IgD-negative memory B cell (primary cell): ENCODE data around the gene NRN1L. TPM values are rescaled to one million over a fixed set of nuclear protein-coding genes. Genes with fewer than 3 reads are reported as not detected.

ENCODE experiments used
- H3K27ac Mint-ChIP-seq, 3 donors: one replicate each; pipeline ENCODE4 v1.8.0; 2020 to 2022; ENCODE audit warnings: mild to moderate bottlenecking in 3 of 3, mixed read lengths in 3 of 3, moderate library complexity in 1 of 3
- H3K27me3 Mint-ChIP-seq: one replicate; pipeline ENCODE4 v1.8.0; 2021; ENCODE audit warnings: mixed read lengths
- H3K36me3 Mint-ChIP-seq: one replicate; pipeline ENCODE4 v1.8.0; 2020; ENCODE audit warnings: mild to moderate bottlenecking, mixed read lengths
- H3K4me1 Mint-ChIP-seq, 3 donors: one replicate each; pipeline ENCODE4 v1.8.0; 2020 to 2022; ENCODE audit warnings: mixed read lengths in 3 of 3, mild to moderate bottlenecking in 1 of 3
- H3K4me3 Mint-ChIP-seq, 4 donors: one replicate each; pipeline ENCODE4 v1.8.0; 2020 to 2022; ENCODE audit warnings: mild to moderate bottlenecking in 4 of 4, mixed read lengths in 4 of 4, moderate library complexity in 3 of 4
- H3K9me3 Mint-ChIP-seq, 3 donors: one replicate each; pipeline ENCODE4 v1.8.0; 2020 to 2021; ENCODE audit warnings: mixed read lengths in 3 of 3, mild to moderate bottlenecking in 1 of 3
- polyA plus RNA-seq: library from polyadenylated mRNA; unstranded; fragments of 300-500 nt; fragmentation: Illumina TruSeq; gene quantifications from one replicate; pipeline ENCODE4 v1.2.3, GENCODE V29; 2021

Gene NRN1L
- polyA plus RNA-seq, 1 donor from 2014 or later = 0.95 TPM

DNA sequence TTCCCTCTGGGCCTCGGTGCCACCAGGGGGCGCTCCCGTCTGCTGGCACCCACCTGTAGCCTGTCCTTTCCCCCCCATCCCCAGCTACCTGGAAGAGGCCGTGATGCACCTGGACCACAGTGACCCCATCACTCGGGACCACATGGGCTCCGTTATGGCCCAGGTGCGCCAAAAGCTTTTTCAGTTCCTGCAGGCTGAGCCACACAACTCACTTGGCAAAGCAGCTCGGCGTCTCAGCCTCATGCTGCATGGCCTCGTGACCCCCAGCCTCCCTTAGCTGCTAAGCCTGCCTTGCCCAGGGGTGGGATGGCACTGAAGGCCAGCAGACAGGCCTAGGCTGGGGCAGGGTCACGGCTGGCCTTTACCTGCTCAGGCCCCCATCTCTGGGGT is 818 bp upstream of the NRN1L start:
- no peaks in the 10 kb centered on the region for H3K4me1 Mint-ChIP-seq
- H3K9me3 Mint-ChIP-seq = no peaks in the 10 kb centered on the region
- H3K4me3 Mint-ChIP-seq = no peak overlapping the region
- H3K27me3 Mint-ChIP-seq = no peaks in the 10 kb centered on the region
- H3K36me3 Mint-ChIP-seq = peaks cover 4% of the 10 kb centered on the region
- peak overlapping the region in 2 of 3 donors; percentile 39 to 67 for H3K27ac Mint-ChIP-seq

DNA sequence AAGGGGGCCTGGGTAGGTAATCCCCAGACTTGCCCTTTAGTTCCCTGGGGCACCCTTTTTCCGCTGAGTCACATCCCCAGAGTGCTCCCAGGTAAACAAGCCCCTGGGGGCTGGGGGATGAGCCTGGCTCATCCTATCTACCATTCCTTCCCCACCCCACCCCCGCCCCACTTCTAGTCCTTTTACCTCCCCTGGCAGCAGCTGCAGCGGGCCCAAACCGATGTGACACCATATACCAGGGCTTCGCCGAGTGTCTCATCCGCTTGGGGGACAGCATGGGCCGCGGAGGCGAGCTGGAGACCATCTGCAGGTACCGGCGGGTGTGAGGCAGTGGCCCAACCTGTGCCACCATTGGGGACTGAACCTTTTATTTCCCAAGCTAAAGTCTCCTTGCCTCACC is 860 bp downstream of the NRN1L start:
- no peak overlapping the region for H3K27ac Mint-ChIP-seq
- no peaks in the 10 kb centered on the region for H3K9me3 Mint-ChIP-seq

DNA sequence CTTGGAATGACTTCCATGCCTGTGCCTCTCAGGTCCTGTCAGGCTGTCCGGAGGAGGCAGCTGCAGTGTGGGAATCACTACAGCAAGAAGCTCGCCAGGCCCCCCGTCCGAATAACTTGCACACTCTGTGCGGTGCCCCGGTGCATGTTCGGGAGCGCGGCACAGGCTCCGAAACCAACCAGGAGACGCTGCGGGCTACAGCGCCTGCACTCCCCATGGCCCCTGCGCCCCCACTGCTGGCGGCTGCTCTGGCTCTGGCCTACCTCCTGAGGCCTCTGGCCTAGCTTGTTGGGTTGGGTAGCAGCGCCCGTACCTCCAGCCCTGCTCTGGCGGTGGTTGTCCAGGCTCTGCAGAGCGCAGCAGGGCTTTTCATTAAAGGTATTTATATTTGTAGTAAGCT is 1.3 kb downstream of the NRN1L start:
- Mint-ChIP-seq H3K4me1 (no peaks in the 10 kb centered on the region), H3K27me3 (no peaks in the 10 kb centered on the region), H3K9me3 (no peaks in the 10 kb centered on the region), H3K4me3 (no peak overlapping the region), H3K36me3 (peaks cover 1% of the 10 kb centered on the region), H3K27ac (no peak overlapping the region)

More for the DNA sequence above, 860 bp downstream of the NRN1L start:
- H3K4me3 Mint-ChIP-seq = no peak overlapping the region
- no peaks in the 10 kb centered on the region for H3K27me3 Mint-ChIP-seq
- H3K4me1 Mint-ChIP-seq = no peaks in the 10 kb centered on the region
- H3K36me3 Mint-ChIP-seq = peaks cover 1% of the 10 kb centered on the region

DNA sequence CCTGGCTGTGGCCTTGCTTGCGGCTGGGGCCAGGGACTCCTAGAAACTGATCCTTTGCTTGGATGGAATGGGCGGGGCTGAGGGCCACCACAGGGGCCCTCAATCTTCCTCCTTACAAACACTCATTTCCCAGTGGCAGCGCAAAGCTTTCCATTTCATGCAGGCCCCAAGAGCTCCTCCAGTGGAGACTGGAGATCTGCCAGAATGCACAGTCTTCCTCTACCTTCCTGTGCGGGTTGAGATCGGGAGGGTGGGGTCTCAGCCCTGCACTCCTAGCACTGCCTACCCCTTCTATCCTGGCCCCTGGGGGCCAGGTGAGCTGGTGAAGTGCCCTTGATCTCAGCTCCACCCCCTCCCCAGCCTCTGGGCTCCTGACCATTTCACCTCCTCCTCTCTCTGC is 1.7 kb downstream of the NRN1L start:
- Mint-ChIP-seq H3K27me3 (no peaks in the 10 kb centered on the region), H3K27ac (no peak overlapping the region), H3K9me3 (no peaks in the 10 kb centered on the region), H3K4me3 (no peak overlapping the region), H3K4me1 (no peaks in the 10 kb centered on the region), H3K36me3 (peaks cover 1% of the 10 kb centered on the region)

- no peaks in the 10 kb centered on the region for H3K36me3 Mint-ChIP-seq
- H3K27ac Mint-ChIP-seq = no peak overlapping the region
- peaks cover 6 to 7% (median 6%) of the 10 kb centered on the region in 3 donors for H3K4me1 Mint-ChIP-seq
- H3K9me3 Mint-ChIP-seq = no peaks in the 10 kb centered on the region
- no peaks in the 10 kb centered on the region for H3K27me3 Mint-ChIP-seq
- H3K4me3 Mint-ChIP-seq = no peak overlapping the region
Observed at GRCh38 chr16:67888331-67888730, 3.6 kb downstream of the NRN1L start.

DNA sequence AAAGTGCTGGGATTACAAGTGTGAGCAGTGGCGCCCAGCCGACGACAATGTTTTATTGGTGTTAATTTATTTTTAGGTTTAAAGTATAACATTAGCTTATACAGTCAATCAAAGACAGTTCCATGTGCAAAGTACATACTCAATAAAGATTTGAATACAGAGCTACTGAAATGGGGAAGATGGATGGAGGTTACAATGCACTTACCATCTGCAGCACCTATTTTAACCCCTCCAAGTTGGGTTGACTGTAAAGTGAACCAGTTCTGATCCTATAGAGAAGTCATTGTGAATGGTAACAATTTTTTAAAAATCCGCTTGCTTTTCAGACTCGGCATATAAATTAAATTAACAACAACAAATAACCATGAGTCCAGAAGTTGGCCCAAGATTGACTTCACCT is 7.7 kb downstream of the NRN1L start:
- Mint-ChIP-seq H3K4me1 (peaks cover 11 to 28% (median 15%) of the 10 kb centered on the region in 3 donors), H3K36me3 (no peaks in the 10 kb centered on the region), H3K27me3 (no peaks in the 10 kb centered on the region), H3K27ac (peak overlapping the region; percentile 59 to 97 (median 85)), H3K9me3 (no peaks in the 10 kb centered on the region), H3K4me3 (peak overlapping the region; percentile 92 to 98 (median 96))

- no peaks in the 10 kb centered on the region for H3K27me3 Mint-ChIP-seq
- H3K36me3 Mint-ChIP-seq = no peaks in the 10 kb centered on the region
- H3K4me3 Mint-ChIP-seq = peak within 1 kb of the TSS; percentile 92 to 98 (median 96)
- H3K4me1 Mint-ChIP-seq = peaks cover 11 to 31% (median 15%) of the 10 kb centered on the region in 3 donors
- H3K9me3 Mint-ChIP-seq = no peaks in the 10 kb centered on the region
- peak within 1 kb of the TSS; percentile 82 to 97 (median 88) for H3K27ac Mint-ChIP-seq
Observed at GRCh38 chr16:67892899-67893742, 8.4 kb downstream of the NRN1L start, which contains the start of gene PSKH1. Gene PSKH1 (plus strand): TSS chr16:67893254. CDS start chr16:67908750, 15,496 bp downstream.

DNA sequence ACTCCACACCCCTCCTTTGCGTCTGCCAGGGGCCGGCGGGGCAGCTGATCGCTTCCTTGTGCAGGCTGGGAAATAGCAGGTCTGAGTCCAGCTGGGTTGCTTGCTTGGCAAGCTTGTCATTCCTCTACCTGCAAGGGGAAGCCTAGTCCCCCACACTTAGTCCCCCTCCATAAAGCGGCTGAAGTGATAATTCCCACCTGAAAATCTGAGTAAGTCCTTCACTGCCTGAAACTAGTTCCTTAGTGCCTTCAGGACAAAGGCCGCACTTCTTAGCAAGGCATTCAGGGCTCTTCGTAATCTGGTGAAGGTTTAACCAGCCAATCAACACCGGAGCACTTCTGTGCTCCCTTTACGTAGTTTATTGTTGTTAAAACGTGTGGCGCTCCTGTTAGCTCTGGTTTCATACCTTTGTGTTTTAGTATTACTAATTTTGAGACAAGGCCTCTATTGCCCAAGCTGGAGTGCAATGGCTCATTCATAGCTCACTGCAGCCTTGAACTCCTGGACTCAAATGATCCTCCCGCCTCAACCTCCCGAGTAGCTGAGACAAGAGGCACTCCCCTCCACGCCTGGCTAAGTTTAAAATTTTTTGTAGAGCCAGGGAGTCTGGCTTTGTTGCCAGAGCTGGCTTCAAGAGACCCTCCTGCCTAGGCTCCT is 9.2 kb downstream of the NRN1L start:
- H3K9me3 Mint-ChIP-seq = no peaks in the 10 kb centered on the region
- H3K4me1 Mint-ChIP-seq = peaks cover 11 to 31% (median 15%) of the 10 kb centered on the region in 3 donors
- H3K4me3 Mint-ChIP-seq = peak overlapping the region; percentile 92 to 98 (median 96)
- H3K27ac Mint-ChIP-seq = peak overlapping the region; percentile 82 to 89 (median 88)
- H3K36me3 Mint-ChIP-seq = no peaks in the 10 kb centered on the region
- H3K27me3 Mint-ChIP-seq = no peaks in the 10 kb centered on the region

DNA sequence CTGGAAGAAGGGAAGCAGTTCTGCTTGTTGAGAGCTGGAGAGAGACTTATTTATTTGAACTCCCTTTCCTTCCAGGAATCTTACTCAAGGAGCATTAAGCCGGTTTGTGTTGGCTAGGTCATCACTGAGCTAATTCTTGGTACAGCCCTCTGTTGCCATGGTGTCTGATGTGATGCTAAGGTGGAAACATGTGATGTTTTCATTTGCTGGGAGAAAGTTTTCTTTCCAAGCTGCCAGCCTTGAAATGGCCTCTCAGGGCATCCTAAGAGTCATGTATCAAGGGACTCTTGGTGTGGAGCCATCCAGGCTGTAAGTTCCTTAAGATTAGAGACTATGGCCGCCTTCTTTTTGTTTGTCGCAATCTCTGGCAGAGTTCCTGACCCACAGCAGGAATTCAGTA is 12.5 kb downstream of the NRN1L start:
- H3K36me3 Mint-ChIP-seq = no peaks in the 10 kb centered on the region
- H3K4me1 Mint-ChIP-seq = peaks cover 13 to 34% (median 15%) of the 10 kb centered on the region in 3 donors
- no peak overlapping the region for H3K27ac Mint-ChIP-seq
- H3K9me3 Mint-ChIP-seq = no peaks in the 10 kb centered on the region
- peak overlapping the region in 2 of 4 donors; percentile 30 to 37 for H3K4me3 Mint-ChIP-seq
- H3K27me3 Mint-ChIP-seq = no peaks in the 10 kb centered on the region

GRCh38 chr16:67901734-67902133 is 17.0 kb downstream of the NRN1L start:
- Mint-ChIP-seq H3K36me3 (no peaks in the 10 kb centered on the region), H3K27me3 (no peaks in the 10 kb centered on the region), H3K4me3 (peak overlapping the region in 1 of 4 donors; percentile 46), H3K27ac (no peak overlapping the region), H3K4me1 (peaks cover 4 to 13% (median 5%) of the 10 kb centered on the region in 3 donors), H3K9me3 (no peaks in the 10 kb centered on the region)

- no peaks in the 10 kb centered on the region for H3K36me3 Mint-ChIP-seq
- no peaks in the 10 kb centered on the region for H3K9me3 Mint-ChIP-seq
- no peaks in the 10 kb centered on the region for H3K27me3 Mint-ChIP-seq
- no peak overlapping the region for H3K27ac Mint-ChIP-seq
- H3K4me3 Mint-ChIP-seq = no peak overlapping the region
- H3K4me1 Mint-ChIP-seq = peaks cover 0 to 9% (median 4%) of the 10 kb centered on the region in 3 donors
Observed at GRCh38 chr16:67902831-67903230, 18.1 kb downstream of the NRN1L start.

DNA sequence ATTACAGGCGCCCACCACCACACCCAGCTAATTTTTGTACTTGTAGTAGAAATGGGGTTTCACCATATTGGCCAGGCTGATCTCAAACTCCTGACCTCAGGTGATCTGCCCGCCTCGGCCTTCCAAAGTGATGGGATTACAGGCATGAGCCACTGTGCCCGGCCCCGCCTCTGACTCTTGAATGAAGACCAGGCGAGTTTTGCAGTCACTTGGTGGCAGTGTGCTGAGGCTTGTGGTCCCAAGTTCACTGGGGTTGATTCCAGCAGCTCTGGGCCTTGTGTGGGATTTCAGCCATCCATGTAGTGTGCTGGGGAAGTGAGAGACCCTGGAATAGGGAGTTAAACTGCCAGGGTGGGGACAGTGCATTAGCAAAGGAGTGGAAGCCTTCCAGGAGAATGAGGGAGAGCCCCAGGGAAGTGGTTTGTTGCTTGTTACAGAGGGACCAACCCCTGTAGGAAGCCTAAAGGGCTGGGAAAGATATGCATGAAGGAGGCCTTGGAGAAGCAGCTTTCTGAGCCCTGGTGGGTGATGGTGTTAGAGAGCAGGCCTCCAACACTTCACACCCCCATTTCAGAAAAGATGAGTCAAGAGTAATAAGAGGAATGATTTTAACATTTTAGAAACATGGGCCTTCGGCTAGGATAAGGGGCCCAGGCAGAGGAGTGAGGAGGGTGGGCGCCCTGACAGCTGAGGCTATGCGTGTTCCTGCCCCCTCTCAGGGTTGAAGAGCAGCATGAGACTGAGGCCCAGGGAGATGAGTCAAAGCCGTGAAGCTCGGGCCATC is 22.9 kb downstream of the NRN1L start:
- peaks cover 3 to 5% (median 4%) of the 10 kb centered on the region in 3 donors for H3K4me1 Mint-ChIP-seq
- peaks cover 2% of the 10 kb centered on the region for H3K36me3 Mint-ChIP-seq
- H3K4me3 Mint-ChIP-seq = no peak overlapping the region
- no peaks in the 10 kb centered on the region for H3K9me3 Mint-ChIP-seq
- H3K27me3 Mint-ChIP-seq = no peaks in the 10 kb centered on the region
- H3K27ac Mint-ChIP-seq = no peak overlapping the region

DNA sequence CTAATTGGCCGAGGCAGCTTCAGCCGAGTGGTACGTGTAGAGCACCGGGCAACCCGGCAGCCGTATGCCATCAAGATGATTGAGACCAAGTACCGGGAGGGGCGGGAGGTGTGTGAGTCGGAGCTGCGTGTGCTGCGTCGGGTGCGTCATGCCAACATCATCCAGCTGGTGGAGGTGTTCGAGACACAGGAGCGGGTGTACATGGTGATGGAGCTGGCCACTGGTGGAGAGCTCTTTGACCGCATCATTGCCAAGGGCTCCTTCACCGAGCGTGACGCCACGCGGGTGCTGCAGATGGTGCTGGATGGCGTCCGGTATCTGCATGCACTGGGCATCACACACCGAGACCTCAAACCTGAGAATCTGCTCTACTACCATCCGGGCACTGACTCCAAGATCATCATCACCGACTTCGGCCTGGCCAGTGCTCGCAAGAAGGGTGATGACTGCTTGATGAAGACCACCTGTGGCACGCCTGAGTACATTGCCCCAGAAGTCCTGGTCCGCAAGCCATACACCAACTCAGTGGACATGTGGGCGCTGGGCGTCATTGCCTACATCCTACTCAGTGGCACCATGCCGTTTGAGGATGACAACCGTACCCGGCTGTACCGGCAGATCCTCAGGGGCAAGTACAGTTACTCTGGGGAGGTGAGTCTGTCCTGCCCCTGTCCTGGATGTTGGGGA is 24.5 kb downstream of the NRN1L start:
- Mint-ChIP-seq H3K4me1 (peaks cover 3 to 5% (median 3%) of the 10 kb centered on the region in 3 donors), H3K4me3 (no peak overlapping the region), H3K27ac (peak overlapping the region in 1 of 3 donors; percentile 71), H3K36me3 (peaks cover 3% of the 10 kb centered on the region), H3K27me3 (no peaks in the 10 kb centered on the region), H3K9me3 (no peaks in the 10 kb centered on the region)

DNA sequence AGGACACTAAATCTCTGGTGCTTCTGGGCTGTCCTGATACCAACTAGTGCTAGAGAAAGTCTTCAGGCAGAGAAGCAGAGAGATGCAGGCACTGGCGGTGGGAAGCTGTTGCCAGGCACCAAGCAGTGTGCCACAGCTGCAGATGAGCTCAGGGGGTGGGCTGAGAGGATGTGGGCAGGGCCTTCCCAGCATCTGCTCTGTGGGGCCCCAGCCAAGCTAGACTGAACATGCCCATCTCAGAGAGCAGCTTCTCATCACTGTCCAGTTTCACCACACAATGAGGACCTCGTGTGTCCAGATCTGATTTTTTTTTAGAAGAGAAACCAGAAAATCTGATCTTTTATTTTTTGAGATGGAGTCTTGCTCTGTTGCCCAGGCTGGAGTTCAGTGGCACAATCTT is 25.5 kb downstream of the NRN1L start:
- no peak overlapping the region for H3K27ac Mint-ChIP-seq
- H3K9me3 Mint-ChIP-seq = no peaks in the 10 kb centered on the region
- no peak overlapping the region for H3K4me3 Mint-ChIP-seq
- no peaks in the 10 kb centered on the region for H3K27me3 Mint-ChIP-seq
- peaks cover 3 to 4% (median 3%) of the 10 kb centered on the region in 3 donors for H3K4me1 Mint-ChIP-seq
- peaks cover 3% of the 10 kb centered on the region for H3K36me3 Mint-ChIP-seq
